GM12878 (cell line): Measurements from ENCODE around the gene TUBB4B. TPM values are rescaled to one million over a fixed set of nuclear protein-coding genes. Genes with fewer than 3 reads are reported as not detected.

ENCODE experiments used
- CBX5 ChIP-seq: sonication (generic); IDR thresholded peaks from 2 replicates; pipeline ENCODE4 v1.6.1; 2016; ENCODE audit warnings: low read depth, moderate library complexity, mild to moderate bottlenecking, inconsistent platforms
- CHD1 ChIP-seq: IDR thresholded peaks from 2 replicates; pipeline ENCODE4 v1.6.1; 2012; ENCODE audit warnings: low read depth, low read length, improper control_type of control experiment
- DPF2 ChIP-seq: fragments of 450-650 bp; IDR thresholded peaks from 2 replicates; pipeline ENCODE4 v1.6.1; 2017; ENCODE audit warnings: mild to moderate bottlenecking
- GATAD2B ChIP-seq: fragments of 450-650 bp; conservative IDR thresholded peaks from 2 replicates; pipeline ENCODE4 v1.6.1; 2017; ENCODE audit warnings: low read depth, mild to moderate bottlenecking, moderate library complexity
- IKZF1 ChIP-seq: fragments of 450-650 bp; conservative IDR thresholded peaks from 2 replicates; pipeline ENCODE4 v1.6.1; 2017; ENCODE audit warnings: antibody characterized with exemption, mild to moderate bottlenecking
- JUNB ChIP-seq: IDR thresholded peaks from 2 replicates; pipeline ENCODE4 v1.6.1; 2016; ENCODE audit warnings: antibody characterized with exemption, mild to moderate bottlenecking
- LARP7 ChIP-seq: fragments of 450-650 bp; IDR thresholded peaks from 2 replicates; pipeline ENCODE4 v1.6.1; 2017; ENCODE audit warnings: mild to moderate bottlenecking
- MEF2A ChIP-seq: IDR thresholded peaks from 2 replicates; pipeline ENCODE4 v1.6.1; 2011; ENCODE audit warnings: low read depth, mild to moderate bottlenecking, low read length, moderate library complexity; ENCODE audit not compliant: insufficient read depth
- NFYA ChIP-seq: IDR thresholded peaks from 2 replicates; pipeline ENCODE4 v1.6.1; 2011; ENCODE audit warnings: low read depth, mild to moderate bottlenecking, low read length, improper control_type of control experiment, borderline replicate concordance
- NRF1 ChIP-seq: conservative IDR thresholded peaks from 2 replicates; pipeline ENCODE4 v1.6.1; 2011; ENCODE audit warnings: mild to moderate bottlenecking, low read depth, low read length, improper control_type of control experiment
- SMARCA5 ChIP-seq: fragments of 450-650 bp; IDR thresholded peaks from 2 replicates; pipeline ENCODE4 v1.6.1; 2017; ENCODE audit warnings: mild to moderate bottlenecking
- SREBF2 ChIP-seq: IDR thresholded peaks from 2 replicates; pipeline ENCODE4 v1.6.1; 2012; ENCODE audit warnings: mild to moderate bottlenecking, low read length
- STAT1 ChIP-seq: fragments of 450-650 bp; conservative IDR thresholded peaks from 2 replicates; pipeline ENCODE4 v1.6.1; 2014; ENCODE audit warnings: antibody characterized with exemption, mild to moderate bottlenecking
- SUZ12 ChIP-seq: fragments of 200-600 bp; sonication (generic); IDR thresholded peaks from one replicate; pipeline ENCODE4 v1.6.1; 2018; ENCODE audit warnings: antibody characterized with exemption, mild to moderate bottlenecking; ENCODE audit not compliant: unreplicated experiment
- ZBED1 ChIP-seq: IDR thresholded peaks from 2 replicates; pipeline ENCODE4 v1.6.1; 2016; ENCODE audit warnings: borderline replicate concordance
- ZNF24 ChIP-seq: fragments of 450-650 bp; IDR thresholded peaks from 2 replicates; pipeline ENCODE4 v1.6.1; 2017; ENCODE audit warnings: antibody characterized with exemption, mild to moderate bottlenecking
- ZNF384 ChIP-seq: IDR thresholded peaks from 2 replicates; pipeline ENCODE4 v1.6.1; 2012; ENCODE audit warnings: low read depth, mild to moderate bottlenecking, low read length, improper control_type of control experiment, borderline replicate concordance
- polyA plus RNA-seq, 11 experiments: library from polyadenylated mRNA; depleted of rRNA in 4 of 11; unstranded in 6 of 11; stranded (reverse) in 5 of 11; fragments of >200 nt; fragmentation: Nextera tagmentation in 4 of 11; fragmentation: Illumina TruSeq in 1 of 11; extraction: Ambion mirVana in 4 of 11; extraction: Trizol in 1 of 11; gene quantifications; 1 replicate in 1 of 11; 2 replicates in 10 of 11; pipeline versions ENCODE4 v1.2.1 to v1.2.3, GENCODE V29; 2011 to 2016; ENCODE audit warnings: inconsistent platforms in 2 of 11, missing spikeins in 2 of 11, low read depth in 1 of 11
- total RNA-seq, 4 experiments: library from RNA; depleted of rRNA in 3 of 4; stranded (reverse); fragments of >200 nt in 3 of 4; fragmentation: Illumina TruSeq in 1 of 4; extraction: Trizol in 1 of 4; gene quantifications; 2 replicates each; pipeline versions ENCODE4 v1.2.1 to v1.2.3, GENCODE V29; 2013 to 2021
- TF ChIP-seq, protein P1 (sequence below): fragments of 450-650 bp; formaldehyde crosslinking; IDR thresholded peaks from 2 replicates; pipeline ENCODE4 v1.4.0; 2022; ENCODE audit warnings: mild to moderate bottlenecking, moderate library complexity
- TF ChIP-seq, protein P2 (sequence below): IDR thresholded peaks from 2 replicates; pipeline ENCODE4 v1.6.1; 2012; ENCODE audit warnings: mild to moderate bottlenecking, low read depth, low read length
- TF ChIP-seq, protein P3 (sequence below): fragments of 450-650 bp; IDR thresholded peaks from 2 replicates; pipeline ENCODE4 v1.6.1; 2017; ENCODE audit warnings: low read depth, mild to moderate bottlenecking, moderate library complexity
- TF ChIP-seq, protein P4 (sequence below), 3 experiments: IDR thresholded peaks in 2 of 3; conservative IDR thresholded peaks in 1 of 3; 2 replicates each; pipeline ENCODE4 v1.5.1; 2011; ENCODE audit warnings: low read depth in 3 of 3, low read length in 3 of 3, mild to moderate bottlenecking in 3 of 3, control low read depth in 2 of 3, moderate library complexity in 2 of 3, inconsistent platforms in 1 of 3, mixed read lengths in 1 of 3; ENCODE audit not compliant: control insufficient read depth in 2 of 3, insufficient read depth in 1 of 3; ENCODE audit errors: extremely low read depth in 1 of 3

The TUBB4B gene
- total and polyA plus RNA-seq, 10 of the 15 experiments (the other 5 are each of a cell fraction or from before 2014, with no cell fraction given), result 23.0 to 532 (median 254) TPM

DNA sequence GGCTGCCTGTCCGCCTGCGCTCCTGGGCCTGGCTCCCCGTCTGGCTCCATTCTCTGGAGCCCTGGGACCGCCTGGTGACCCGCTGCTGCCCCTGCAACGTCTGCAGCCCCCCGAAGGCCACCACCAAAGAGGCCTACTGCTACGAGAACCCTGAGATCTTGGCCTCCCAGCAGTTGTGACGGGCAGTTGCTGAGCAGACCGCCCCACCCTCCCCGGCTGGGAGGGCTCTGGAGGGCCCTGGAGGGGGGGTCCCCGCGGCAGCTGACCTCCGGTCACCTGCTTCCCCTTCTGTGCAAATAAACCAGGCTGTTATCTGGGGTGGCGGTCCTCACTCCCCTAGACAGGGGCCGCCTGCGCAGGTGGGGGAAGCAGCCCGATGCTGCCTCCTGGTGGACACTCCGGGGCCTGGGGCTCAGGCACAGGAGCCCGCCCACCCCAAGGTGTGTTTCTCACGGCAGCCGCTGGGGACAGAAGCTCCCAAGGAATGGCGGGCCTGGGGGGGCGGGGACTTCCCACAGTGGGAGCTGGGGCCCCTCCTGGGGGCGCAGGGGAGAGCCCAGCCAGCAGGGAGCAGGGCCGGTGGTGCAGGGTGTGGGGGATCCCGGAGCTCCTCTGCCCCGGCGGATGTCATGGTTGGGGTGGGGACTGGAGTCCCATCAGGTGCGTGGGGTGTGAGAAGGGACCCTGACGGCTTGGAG lies 4.7 kb upstream of the TUBB4B start (continued):
- TF ChIP-seq, protein P1, sequence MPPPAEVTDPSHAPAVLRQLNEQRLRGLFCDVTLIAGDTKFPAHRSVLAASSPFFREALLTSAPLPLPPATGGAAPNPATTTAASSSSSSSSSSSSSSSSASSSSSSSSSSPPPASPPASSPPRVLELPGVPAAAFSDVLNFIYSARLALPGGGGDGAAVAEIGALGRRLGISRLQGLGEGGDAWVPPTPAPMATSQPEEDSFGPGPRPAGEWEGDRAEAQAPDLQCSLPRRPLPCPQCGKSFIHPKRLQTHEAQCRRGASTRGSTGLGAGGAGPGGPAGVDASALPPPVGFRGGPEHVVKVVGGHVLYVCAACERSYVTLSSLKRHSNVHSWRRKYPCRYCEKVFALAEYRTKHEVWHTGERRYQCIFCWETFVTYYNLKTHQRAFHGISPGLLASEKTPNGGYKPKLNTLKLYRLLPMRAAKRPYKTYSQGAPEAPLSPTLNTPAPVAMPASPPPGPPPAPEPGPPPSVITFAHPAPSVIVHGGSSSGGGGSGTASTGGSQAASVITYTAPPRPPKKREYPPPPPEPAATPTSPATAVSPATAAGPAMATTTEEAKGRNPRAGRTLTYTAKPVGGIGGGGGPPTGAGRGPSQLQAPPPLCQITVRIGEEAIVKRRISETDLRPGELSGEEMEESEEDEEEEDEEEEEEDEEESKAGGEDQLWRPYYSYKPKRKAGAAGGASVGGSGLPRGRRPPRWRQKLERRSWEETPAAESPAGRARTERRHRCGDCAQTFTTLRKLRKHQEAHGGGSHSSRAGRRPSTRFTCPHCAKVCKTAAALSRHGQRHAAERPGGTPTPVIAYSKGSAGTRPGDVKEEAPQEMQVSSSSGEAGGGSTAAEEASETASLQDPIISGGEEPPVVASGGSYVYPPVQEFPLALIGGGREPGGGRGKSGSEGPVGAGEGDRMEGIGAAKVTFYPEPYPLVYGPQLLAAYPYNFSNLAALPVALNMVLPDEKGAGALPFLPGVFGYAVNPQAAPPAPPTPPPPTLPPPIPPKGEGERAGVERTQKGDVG (CRISPR knock-in tag), result no peak
- TF ChIP-seq CBX5, result no peak
- peak; percentile 95 for TF ChIP-seq SMARCA5
- TF ChIP-seq SUZ12, result no peak
- TF ChIP-seq ZNF384, result no peak
- peak; percentile 75; the same call in 1 of the 2 replicates for TF ChIP-seq DPF2
- peak; percentile 46 for TF ChIP-seq NRF1
- TF ChIP-seq NFYA, result no peak
- TF ChIP-seq, protein P2, sequence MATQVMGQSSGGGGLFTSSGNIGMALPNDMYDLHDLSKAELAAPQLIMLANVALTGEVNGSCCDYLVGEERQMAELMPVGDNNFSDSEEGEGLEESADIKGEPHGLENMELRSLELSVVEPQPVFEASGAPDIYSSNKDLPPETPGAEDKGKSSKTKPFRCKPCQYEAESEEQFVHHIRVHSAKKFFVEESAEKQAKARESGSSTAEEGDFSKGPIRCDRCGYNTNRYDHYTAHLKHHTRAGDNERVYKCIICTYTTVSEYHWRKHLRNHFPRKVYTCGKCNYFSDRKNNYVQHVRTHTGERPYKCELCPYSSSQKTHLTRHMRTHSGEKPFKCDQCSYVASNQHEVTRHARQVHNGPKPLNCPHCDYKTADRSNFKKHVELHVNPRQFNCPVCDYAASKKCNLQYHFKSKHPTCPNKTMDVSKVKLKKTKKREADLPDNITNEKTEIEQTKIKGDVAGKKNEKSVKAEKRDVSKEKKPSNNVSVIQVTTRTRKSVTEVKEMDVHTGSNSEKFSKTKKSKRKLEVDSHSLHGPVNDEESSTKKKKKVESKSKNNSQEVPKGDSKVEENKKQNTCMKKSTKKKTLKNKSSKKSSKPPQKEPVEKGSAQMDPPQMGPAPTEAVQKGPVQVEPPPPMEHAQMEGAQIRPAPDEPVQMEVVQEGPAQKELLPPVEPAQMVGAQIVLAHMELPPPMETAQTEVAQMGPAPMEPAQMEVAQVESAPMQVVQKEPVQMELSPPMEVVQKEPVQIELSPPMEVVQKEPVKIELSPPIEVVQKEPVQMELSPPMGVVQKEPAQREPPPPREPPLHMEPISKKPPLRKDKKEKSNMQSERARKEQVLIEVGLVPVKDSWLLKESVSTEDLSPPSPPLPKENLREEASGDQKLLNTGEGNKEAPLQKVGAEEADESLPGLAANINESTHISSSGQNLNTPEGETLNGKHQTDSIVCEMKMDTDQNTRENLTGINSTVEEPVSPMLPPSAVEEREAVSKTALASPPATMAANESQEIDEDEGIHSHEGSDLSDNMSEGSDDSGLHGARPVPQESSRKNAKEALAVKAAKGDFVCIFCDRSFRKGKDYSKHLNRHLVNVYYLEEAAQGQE, result no peak
- TF ChIP-seq, protein P3, sequence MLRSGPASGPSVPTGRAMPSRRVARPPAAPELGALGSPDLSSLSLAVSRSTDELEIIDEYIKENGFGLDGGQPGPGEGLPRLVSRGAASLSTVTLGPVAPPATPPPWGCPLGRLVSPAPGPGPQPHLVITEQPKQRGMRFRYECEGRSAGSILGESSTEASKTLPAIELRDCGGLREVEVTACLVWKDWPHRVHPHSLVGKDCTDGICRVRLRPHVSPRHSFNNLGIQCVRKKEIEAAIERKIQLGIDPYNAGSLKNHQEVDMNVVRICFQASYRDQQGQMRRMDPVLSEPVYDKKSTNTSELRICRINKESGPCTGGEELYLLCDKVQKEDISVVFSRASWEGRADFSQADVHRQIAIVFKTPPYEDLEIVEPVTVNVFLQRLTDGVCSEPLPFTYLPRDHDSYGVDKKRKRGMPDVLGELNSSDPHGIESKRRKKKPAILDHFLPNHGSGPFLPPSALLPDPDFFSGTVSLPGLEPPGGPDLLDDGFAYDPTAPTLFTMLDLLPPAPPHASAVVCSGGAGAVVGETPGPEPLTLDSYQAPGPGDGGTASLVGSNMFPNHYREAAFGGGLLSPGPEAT, result peak; percentile 82
- TF ChIP-seq SREBF2, result no peak
- TF ChIP-seq GATAD2B, result peak; percentile 96
- peak; percentile 91 for TF ChIP-seq IKZF1
- TF ChIP-seq ZBED1, result no peak
- TF ChIP-seq STAT1, result 0 out of 2 replicates have a peak, but pooled peaks have one; percentile 76
- TF ChIP-seq, protein P4, sequence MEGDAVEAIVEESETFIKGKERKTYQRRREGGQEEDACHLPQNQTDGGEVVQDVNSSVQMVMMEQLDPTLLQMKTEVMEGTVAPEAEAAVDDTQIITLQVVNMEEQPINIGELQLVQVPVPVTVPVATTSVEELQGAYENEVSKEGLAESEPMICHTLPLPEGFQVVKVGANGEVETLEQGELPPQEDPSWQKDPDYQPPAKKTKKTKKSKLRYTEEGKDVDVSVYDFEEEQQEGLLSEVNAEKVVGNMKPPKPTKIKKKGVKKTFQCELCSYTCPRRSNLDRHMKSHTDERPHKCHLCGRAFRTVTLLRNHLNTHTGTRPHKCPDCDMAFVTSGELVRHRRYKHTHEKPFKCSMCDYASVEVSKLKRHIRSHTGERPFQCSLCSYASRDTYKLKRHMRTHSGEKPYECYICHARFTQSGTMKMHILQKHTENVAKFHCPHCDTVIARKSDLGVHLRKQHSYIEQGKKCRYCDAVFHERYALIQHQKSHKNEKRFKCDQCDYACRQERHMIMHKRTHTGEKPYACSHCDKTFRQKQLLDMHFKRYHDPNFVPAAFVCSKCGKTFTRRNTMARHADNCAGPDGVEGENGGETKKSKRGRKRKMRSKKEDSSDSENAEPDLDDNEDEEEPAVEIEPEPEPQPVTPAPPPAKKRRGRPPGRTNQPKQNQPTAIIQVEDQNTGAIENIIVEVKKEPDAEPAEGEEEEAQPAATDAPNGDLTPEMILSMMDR (IDR thresholded peaks at IDR 0.05 in 2 of 3, conservative IDR thresholded peaks at IDR 0.05 in 1 of 3; ENCODE audit: control insufficient read depth in 2 of 3, extremely low read depth in 1 of 3, insufficient read depth in 1 of 3, low read depth in 3 of 3, low read length in 3 of 3), result peak; percentile 99 to 100 (median 100); a peak in 5 of 6 replicates
- TF ChIP-seq LARP7, result peak; percentile 67; the same call in 1 of the 2 replicates
- no peak for TF ChIP-seq MEF2A
- 0 out of 2 replicates have a peak, but pooled peaks have one; percentile 33 for TF ChIP-seq ZNF24
- TF ChIP-seq JUNB, result no peak
- no peak for TF ChIP-seq CHD1
